ENCODE measurements around the gene MED25.

DNA sequence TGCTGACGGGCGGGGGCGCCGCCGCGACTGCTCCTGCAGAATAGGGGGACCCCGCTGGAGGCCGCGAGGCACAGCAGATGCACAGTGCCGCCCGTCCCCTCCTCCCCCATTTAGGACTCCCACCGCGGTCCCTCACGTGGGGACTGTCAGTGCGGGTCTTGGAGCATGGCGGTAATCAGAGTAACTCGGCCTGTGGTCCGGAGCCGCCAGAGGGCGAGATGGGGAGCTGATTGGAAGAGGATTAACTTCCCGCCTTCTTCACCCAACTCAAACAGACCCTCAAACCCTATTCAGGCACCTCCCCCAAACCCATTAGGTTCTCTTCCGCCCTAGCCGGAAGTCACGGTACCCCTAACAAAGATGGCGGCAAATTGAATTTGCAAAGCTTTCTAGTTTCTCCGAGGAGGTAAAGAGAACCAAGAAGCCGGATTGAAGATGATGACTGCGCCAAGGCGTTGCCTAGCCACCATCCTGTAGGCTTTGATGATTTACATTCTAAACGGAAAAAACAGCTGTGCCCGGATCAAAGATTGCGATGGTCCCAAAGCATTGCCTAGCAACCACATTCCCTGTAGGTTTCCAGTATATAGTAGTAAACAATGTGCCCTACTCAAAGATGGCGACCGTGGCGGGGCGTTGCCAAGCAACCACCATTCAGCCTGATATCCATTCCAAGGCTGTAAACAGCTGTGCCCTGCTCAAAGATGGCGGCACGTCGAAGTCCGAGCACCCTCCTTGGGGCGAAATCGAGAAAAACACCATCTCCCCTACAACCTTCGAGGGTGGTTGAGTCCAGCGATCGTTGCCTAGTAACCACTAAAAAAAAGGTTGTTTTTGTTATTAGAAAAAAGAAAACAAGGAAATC, 4.9 kb upstream of the MED25 start, which contains the start of gene FUZ:
- TF ChIP-seq POLR2A (IDR thresholded peaks at IDR 0.05; ENCODE audit: extremely low read depth, insufficient read length), result peak; percentile 31
- TF ChIP-seq, protein P1, sequence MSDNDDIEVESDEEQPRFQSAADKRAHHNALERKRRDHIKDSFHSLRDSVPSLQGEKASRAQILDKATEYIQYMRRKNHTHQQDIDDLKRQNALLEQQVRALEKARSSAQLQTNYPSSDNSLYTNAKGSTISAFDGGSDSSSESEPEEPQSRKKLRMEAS (IDR thresholded peaks at IDR 0.05; ENCODE audit: low read depth, low read length), result peak; percentile 69
